Testis (tissue), 2 donors: ENCODE results near the gene DNAJC10.

Experiments used
- CTCF ChIP-seq, 3 experiments: fragments of 450-650 bp in 2 of 3; fragments of 200-600 bp in 1 of 3; sonication (generic) in 1 of 3; IDR thresholded peaks; one replicate each; pipeline ENCODE4 v1.5.1; 2016 to 2019; ENCODE audit warnings: antibody characterized with exemption in 3 of 3, mild to moderate bottlenecking in 2 of 3, moderate library complexity in 1 of 3
- POLR2A ChIP-seq: fragments of 450-650 bp; IDR thresholded peaks from one replicate; pipeline ENCODE4 v1.6.1; 2017; ENCODE audit warnings: antibody characterized with exemption, mild to moderate bottlenecking, moderate library complexity

- TF ChIP-seq CTCF (IDR thresholded peaks at IDR 0.05) (no peak), POLR2A (no peak)
These were observed 17.5 kb downstream of the DNAJC10 start for GRCh38 chr2:182733572-182733971.
